HepG2 (cell line): ENCODE measurements around the gene SLC36A3. TPM values are rescaled to one million over a fixed set of nuclear protein-coding genes. Genes with fewer than 3 reads are reported as not detected.
A peak's percentile ranks its signal among the peaks of the same experiment; 100 is the strongest.

ENCODE experiments used
- AFF4 ChIP-seq: sonication (generic); formaldehyde crosslinking; IDR thresholded peaks from 2 replicates; pipeline ENCODE4 v1.4.0; 2020; ENCODE audit warnings: missing genetic modification reagents
- ASH2L ChIP-seq: fragments of 300-600, 200-600 bp; sonication (generic); IDR thresholded peaks from 2 replicates; pipeline ENCODE4 v1.7.0; 2017; ENCODE audit warnings: low read depth, mild to moderate bottlenecking, moderate library complexity, mixed read lengths, low read length; ENCODE audit not compliant: insufficient read length
- ATF2 ChIP-seq: sonication (generic); formaldehyde crosslinking; IDR thresholded peaks from 2 replicates; pipeline ENCODE4 v1.4.0; 2020; ENCODE audit warnings: missing genetic modification reagents
- CREB3 ChIP-seq: sonication (generic); formaldehyde crosslinking; IDR thresholded peaks from 2 replicates; pipeline ENCODE4 v1.5.0; 2020; ENCODE audit warnings: missing genetic modification reagents
- E2F1 ChIP-seq: sonication (generic); formaldehyde crosslinking; IDR thresholded peaks from 2 replicates; pipeline ENCODE4 v1.5.0; 2020; ENCODE audit warnings: missing genetic modification reagents
- FOXA1 ChIP-seq, 2 experiments: fragments of 450-650 bp in 1 of 2; sonication (generic) in 1 of 2; formaldehyde crosslinking in 1 of 2; IDR thresholded peaks; 2 replicates each; pipeline versions ENCODE4 v1.4.0 to v1.6.1; 2016 to 2020; ENCODE audit warnings: missing genetic modification reagents in 1 of 2
- HCFC1 ChIP-seq: fragments of 150-350 bp; IDR thresholded peaks from 2 replicates; pipeline ENCODE4 v1.6.1; 2014; ENCODE audit warnings: low read depth, low read length
- HNRNPLL ChIP-seq: fragments of 200-400 bp; formaldehyde crosslinking; IDR thresholded peaks from 2 replicates; pipeline ENCODE4 v1.6.1; 2017; ENCODE audit warnings: mild to moderate bottlenecking, low read depth, low read length; ENCODE audit not compliant: poor library complexity, severe bottlenecking
- JUND ChIP-seq: sonication (generic); formaldehyde crosslinking; IDR thresholded peaks from 2 replicates; pipeline ENCODE4 v1.8.0; 2022; ENCODE audit warnings: mild to moderate bottlenecking, missing genetic modification reagents
- NFIB ChIP-seq: sonication (generic); formaldehyde crosslinking; IDR thresholded peaks from 2 replicates; pipeline ENCODE4 v1.9.0; 2021; ENCODE audit warnings: missing genetic modification reagents, mild to moderate bottlenecking, borderline replicate concordance
- POLR2A ChIP-seq, 2 experiments: IDR thresholded peaks; 2 replicates each; pipeline ENCODE4 v1.6.1; 2011; ENCODE audit warnings: low read depth in 2 of 2, low read length in 2 of 2, mild to moderate bottlenecking in 1 of 2, moderate library complexity in 1 of 2; ENCODE audit not compliant: insufficient read depth in 1 of 2
- RELA ChIP-seq: sonication (generic); formaldehyde crosslinking; IDR thresholded peaks from 2 replicates; pipeline ENCODE4 v1.4.0; 2020; ENCODE audit warnings: missing genetic modification reagents
- RERE ChIP-seq: IDR thresholded peaks from 2 replicates; pipeline ENCODE4 v1.6.1; 2016; ENCODE audit warnings: low read depth, missing genetic modification reagents, missing compliant biosample characterization
- SIX4 ChIP-seq: sonication (generic); formaldehyde crosslinking; IDR thresholded peaks from 2 replicates; pipeline ENCODE4 v1.4.0; 2020; ENCODE audit warnings: missing genetic modification reagents
- ZNF292 ChIP-seq: sonication (generic); formaldehyde crosslinking; IDR thresholded peaks from 2 replicates; pipeline ENCODE4 v1.8.1; 2022; ENCODE audit warnings: mild to moderate bottlenecking, low read depth, missing genetic modification reagents, borderline replicate concordance
- ZNF317 ChIP-seq: sonication (generic); formaldehyde crosslinking; IDR thresholded peaks from 2 replicates; pipeline ENCODE4 v1.5.0; 2020; ENCODE audit warnings: mild to moderate bottlenecking, missing genetic modification reagents
- ZNF382 ChIP-seq: sonication (generic); formaldehyde crosslinking; IDR thresholded peaks from 2 replicates; pipeline ENCODE4 v1.5.0; 2020; ENCODE audit warnings: missing genetic modification reagents, mild to moderate bottlenecking, borderline replicate concordance
- polyA plus RNA-seq, 8 experiments: library from polyadenylated mRNA; depleted of rRNA in 3 of 8; stranded (reverse) in 7 of 8; unstranded in 1 of 8; fragments of >200 nt; fragmentation: Illumina TruSeq in 4 of 8; extraction: Trizol in 4 of 8; gene quantifications; 2 replicates each; pipeline versions ENCODE4 v1.2.1 to v1.2.3, GENCODE V29; 2011 to 2016; ENCODE audit warnings: low read depth in 4 of 8, missing spikeins in 1 of 8, mixed read lengths in 1 of 8; ENCODE audit not compliant: insufficient read depth in 1 of 8
- total RNA-seq, 5 experiments: library from RNA; depleted of rRNA; stranded (reverse); fragments of >200 nt; fragmentation: Illumina TruSeq; extraction: Trizol; gene quantifications; 2 replicates each; pipeline ENCODE4 v1.2.3, GENCODE V29; 2016; ENCODE audit warnings: low read depth in 1 of 5

SLC36A3 gene
- total and polyA plus RNA-seq, 2 of the 13 experiments (the other 11 are each of a cell fraction or from before 2014, with no cell fraction given) = not detected

GRCh38 chr5:151251001-151251551, 52.5 kb downstream of the SLC36A3 start (continued):
- TF ChIP-seq ZNF292 (CRISPR knock-in tag) (no peak), ATF2 (CRISPR knock-in tag) (0 out of 2 replicates have a peak, but pooled peaks have one; percentile 14), FOXA1 (IDR thresholded peaks at IDR 0.05) (no peak), FOXA1 (CRISPR knock-in tag; IDR thresholded peaks at IDR 0.05) (no peak), RELA (CRISPR knock-in tag) (no peak), JUND (CRISPR knock-in tag) (no peak), SIX4 (no peak), ZNF382 (CRISPR knock-in tag) (no peak), HCFC1 (no peak), E2F1 (no peak), AFF4 (CRISPR knock-in tag) (no peak), CREB3 (CRISPR knock-in tag) (no peak), NFIB (CRISPR knock-in tag) (no peak), RERE (CRISPR knock-in tag) (no peak), ASH2L (peak; percentile 17), HNRNPLL (no peak), POLR2A (IDR thresholded peaks at IDR 0.05; ENCODE audit: insufficient read depth in 1 of 2, low read depth in 2 of 2, low read length in 2 of 2) (peak; percentile 71 to 74), ZNF317 (CRISPR knock-in tag) (no peak)
